Esophagus muscularis mucosa (tissue), 4 donors: ENCODE measurements around the gene SYNE1.

Source experiments
- EP300 ChIP-seq: sonication (generic); formaldehyde crosslinking; IDR thresholded peaks from one replicate; pipeline ENCODE4 v1.6.1; 2017; ENCODE audit warnings: antibody characterized with exemption
- POLR2AphosphoS5 ChIP-seq, 2 donors: sonication (generic); formaldehyde crosslinking; IDR thresholded peaks; one replicate each; pipeline ENCODE4 v1.6.1; 2017; ENCODE audit warnings: antibody characterized with exemption in 2 of 2
- TF ChIP-seq, protein P1 (sequence below), 3 experiments: fragments of 200-600 bp in 2 of 3; fragments of 450-650 bp in 1 of 3; sonication (generic) in 2 of 3; IDR thresholded peaks; one replicate each; pipeline ENCODE4 v1.5.1; 2017 to 2019; ENCODE audit warnings: antibody characterized with exemption in 3 of 3, mild to moderate bottlenecking in 2 of 3, moderate library complexity in 1 of 3

DNA sequence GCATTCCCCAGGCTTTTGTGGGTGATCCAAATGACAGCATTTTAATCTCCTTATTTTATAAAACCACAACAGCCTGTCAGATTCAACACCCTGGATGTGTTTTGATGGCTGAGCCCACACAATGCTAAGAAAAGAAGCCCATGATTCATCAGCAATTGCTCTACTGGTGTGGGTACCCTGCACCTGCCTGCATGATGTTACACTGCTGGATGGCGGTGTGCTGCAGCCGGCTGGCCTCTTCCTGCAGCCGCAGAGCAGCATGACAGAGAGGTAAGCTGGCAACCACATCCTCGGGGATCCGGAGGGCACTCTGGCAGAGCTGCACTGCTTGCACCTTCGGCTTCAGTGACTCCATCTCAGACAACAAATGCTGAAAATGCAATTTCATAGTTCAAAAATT is 327.5 kb downstream of the SYNE1 start:
- TF ChIP-seq, protein P1, sequence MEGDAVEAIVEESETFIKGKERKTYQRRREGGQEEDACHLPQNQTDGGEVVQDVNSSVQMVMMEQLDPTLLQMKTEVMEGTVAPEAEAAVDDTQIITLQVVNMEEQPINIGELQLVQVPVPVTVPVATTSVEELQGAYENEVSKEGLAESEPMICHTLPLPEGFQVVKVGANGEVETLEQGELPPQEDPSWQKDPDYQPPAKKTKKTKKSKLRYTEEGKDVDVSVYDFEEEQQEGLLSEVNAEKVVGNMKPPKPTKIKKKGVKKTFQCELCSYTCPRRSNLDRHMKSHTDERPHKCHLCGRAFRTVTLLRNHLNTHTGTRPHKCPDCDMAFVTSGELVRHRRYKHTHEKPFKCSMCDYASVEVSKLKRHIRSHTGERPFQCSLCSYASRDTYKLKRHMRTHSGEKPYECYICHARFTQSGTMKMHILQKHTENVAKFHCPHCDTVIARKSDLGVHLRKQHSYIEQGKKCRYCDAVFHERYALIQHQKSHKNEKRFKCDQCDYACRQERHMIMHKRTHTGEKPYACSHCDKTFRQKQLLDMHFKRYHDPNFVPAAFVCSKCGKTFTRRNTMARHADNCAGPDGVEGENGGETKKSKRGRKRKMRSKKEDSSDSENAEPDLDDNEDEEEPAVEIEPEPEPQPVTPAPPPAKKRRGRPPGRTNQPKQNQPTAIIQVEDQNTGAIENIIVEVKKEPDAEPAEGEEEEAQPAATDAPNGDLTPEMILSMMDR (IDR thresholded peaks at IDR 0.05) = no peak
- no peak for TF ChIP-seq POLR2AphosphoS5 (IDR thresholded peaks at IDR 0.05)
- no peak for TF ChIP-seq EP300
